Measurements from ENCODE around the gene COMT. TPM values are rescaled to one million over a fixed set of nuclear protein-coding genes. Genes with fewer than 3 reads are reported as not detected.
"Not testable (repeated sequence)": the region's sequence is repeated elsewhere in the genome, so short reads cannot be mapped to it uniquely, and the experiment has no call there.

The COMT gene
- total RNA-seq, 1 experiment from 2014 or later: 72.0 TPM

GRCh38 chr22:19929586-19930550 is 11.7 kb upstream of the COMT start:
- Histone ChIP-seq H3K27me3 (ENCODE audit: low read length) (no peaks in the 10 kb centered on the region), H3K4me1 (ENCODE audit: low read length) (no peaks in the 10 kb centered on the region), H3K9me2 (replicated peaks; ENCODE audit: insufficient read depth, low read length) (no peaks in the 10 kb centered on the region), H3K4me3 (ENCODE audit: low read length) (no peak overlapping the region), H3K9ac (ENCODE audit: low read length) (no peak overlapping the region), H3K9me3 (ENCODE audit: low read length) (no peaks in the 10 kb centered on the region), H3K27ac (ENCODE audit: low read length) (no peak overlapping the region), H3K36me3 (ENCODE audit: insufficient read depth, low read length) (no peaks in the 10 kb centered on the region), H3K79me2 (ENCODE audit: low read length) (no peaks in the 10 kb centered on the region), H4K20me1 (ENCODE audit: insufficient read depth, low read depth, low read length) (no peaks in the 10 kb centered on the region), H3K4me2 (ENCODE audit: low read depth, low read length, poor library complexity, severe bottlenecking) (no peak overlapping the region), H2AFZ (ENCODE audit: low read length) (no peak overlapping the region)
- no peak for DNase-seq

GRCh38 chr22:19930551-19931486 is 10.8 kb upstream of the COMT start:
- Histone ChIP-seq H4K20me1 (ENCODE audit: insufficient read depth, low read depth, low read length) (no peaks in the 10 kb centered on the region), H3K4me2 (ENCODE audit: low read depth, low read length, poor library complexity, severe bottlenecking) (no peak overlapping the region), H3K4me3 (ENCODE audit: low read length) (no peak overlapping the region), H3K9me2 (replicated peaks; ENCODE audit: insufficient read depth, low read length) (no peaks in the 10 kb centered on the region), H3K9me3 (ENCODE audit: low read length) (no peaks in the 10 kb centered on the region), H3K79me2 (ENCODE audit: low read length) (no peaks in the 10 kb centered on the region), H3K27ac (ENCODE audit: low read length) (no peak overlapping the region), H2AFZ (ENCODE audit: low read length) (no peak overlapping the region), H3K4me1 (ENCODE audit: low read length) (no peaks in the 10 kb centered on the region), H3K27me3 (ENCODE audit: low read length) (no peaks in the 10 kb centered on the region), H3K36me3 (ENCODE audit: insufficient read depth, low read length) (no peaks in the 10 kb centered on the region), H3K9ac (ENCODE audit: low read length) (no peak overlapping the region)
- DNase-seq: no peak

- H3K9me2 ChIP-seq (replicated peaks; ENCODE audit: insufficient read depth, low read length): no peaks in the 10 kb centered on the region
- no peaks in the 10 kb centered on the region for H3K79me2 ChIP-seq (ENCODE audit: low read length)
- no peak overlapping the region for H3K4me2 ChIP-seq (ENCODE audit: low read depth, low read length, poor library complexity, severe bottlenecking)
- no peak overlapping the region for H3K27ac ChIP-seq (ENCODE audit: low read length)
- no peaks in the 10 kb centered on the region for H3K9me3 ChIP-seq (ENCODE audit: low read length)
- no peaks in the 10 kb centered on the region for H3K27me3 ChIP-seq (ENCODE audit: low read length)
- no peak overlapping the region for H3K9ac ChIP-seq (ENCODE audit: low read length)
- no peaks in the 10 kb centered on the region for H4K20me1 ChIP-seq (ENCODE audit: insufficient read depth, low read depth, low read length)
- DNase-seq: no peak
- no peak overlapping the region for H2AFZ ChIP-seq (ENCODE audit: low read length)
- H3K4me3 ChIP-seq (ENCODE audit: low read length): no peak overlapping the region
- no peaks in the 10 kb centered on the region for H3K4me1 ChIP-seq (ENCODE audit: low read length)
- 0 out of 2 replicates have a peak, but pooled peaks cover under 1% of the 10 kb centered on the region for H3K36me3 ChIP-seq (ENCODE audit: insufficient read depth, low read length)
These were observed 10.1 kb upstream of the COMT start for GRCh38 chr22:19931514-19931913.

DNA sequence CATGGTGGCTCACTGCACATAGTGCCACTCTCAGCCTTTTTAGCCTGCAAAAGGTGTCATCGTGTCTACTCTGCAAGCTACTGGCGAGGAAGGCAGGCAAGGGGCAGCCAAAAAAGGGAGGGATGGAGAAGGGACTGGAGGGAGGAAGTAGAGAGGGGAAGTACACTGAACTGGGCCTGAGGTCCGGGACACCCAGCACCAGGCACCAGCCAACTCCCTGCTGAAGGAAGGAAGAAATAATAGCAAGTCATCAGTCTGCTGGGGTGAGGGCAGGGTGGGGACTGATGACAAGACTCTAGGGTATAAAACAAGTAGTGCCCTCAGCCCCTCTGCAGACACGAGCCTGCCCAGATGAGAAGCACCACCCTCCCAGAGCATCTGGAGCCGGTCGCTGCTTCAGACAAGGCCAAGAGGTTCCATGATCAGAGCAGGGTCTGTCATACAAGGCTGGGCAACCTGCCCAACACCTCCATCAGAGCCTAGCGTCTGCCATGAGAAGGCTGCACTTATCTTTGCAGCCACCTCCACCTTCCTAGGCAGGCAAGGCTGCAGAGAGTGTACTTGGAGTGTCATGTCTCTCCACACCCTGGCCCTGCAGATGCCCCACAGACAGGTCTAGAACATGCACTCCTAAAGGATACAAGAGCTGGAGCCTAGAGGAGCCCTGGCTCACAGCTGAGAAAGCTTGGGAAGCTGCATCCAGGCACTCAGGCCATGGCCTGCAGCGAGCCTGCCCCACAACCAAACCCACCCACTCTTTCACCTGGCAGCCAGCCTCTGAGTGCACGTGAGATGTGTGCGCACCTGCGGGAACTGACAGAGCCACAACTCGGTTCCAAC is 9.0 kb upstream of the COMT start:
- Histone ChIP-seq H3K79me2 (ENCODE audit: low read length) (no peaks in the 10 kb centered on the region), H3K4me3 (ENCODE audit: low read length) (no peak overlapping the region), H3K4me1 (ENCODE audit: low read length) (no peaks in the 10 kb centered on the region), H2AFZ (ENCODE audit: low read length) (no peak overlapping the region), H3K36me3 (ENCODE audit: insufficient read depth, low read length) (0 out of 2 replicates have a peak, but pooled peaks cover 5% of the 10 kb centered on the region), H3K9ac (ENCODE audit: low read length) (no peak overlapping the region), H3K27ac (ENCODE audit: low read length) (no peak overlapping the region), H3K9me2 (replicated peaks; ENCODE audit: insufficient read depth, low read length) (no peaks in the 10 kb centered on the region), H3K27me3 (ENCODE audit: low read length) (no peaks in the 10 kb centered on the region), H3K9me3 (ENCODE audit: low read length) (no peaks in the 10 kb centered on the region), H3K4me2 (ENCODE audit: low read depth, low read length, poor library complexity, severe bottlenecking) (no peak overlapping the region), H4K20me1 (ENCODE audit: insufficient read depth, low read depth, low read length) (no peaks in the 10 kb centered on the region)
- no peak for DNase-seq

DNA sequence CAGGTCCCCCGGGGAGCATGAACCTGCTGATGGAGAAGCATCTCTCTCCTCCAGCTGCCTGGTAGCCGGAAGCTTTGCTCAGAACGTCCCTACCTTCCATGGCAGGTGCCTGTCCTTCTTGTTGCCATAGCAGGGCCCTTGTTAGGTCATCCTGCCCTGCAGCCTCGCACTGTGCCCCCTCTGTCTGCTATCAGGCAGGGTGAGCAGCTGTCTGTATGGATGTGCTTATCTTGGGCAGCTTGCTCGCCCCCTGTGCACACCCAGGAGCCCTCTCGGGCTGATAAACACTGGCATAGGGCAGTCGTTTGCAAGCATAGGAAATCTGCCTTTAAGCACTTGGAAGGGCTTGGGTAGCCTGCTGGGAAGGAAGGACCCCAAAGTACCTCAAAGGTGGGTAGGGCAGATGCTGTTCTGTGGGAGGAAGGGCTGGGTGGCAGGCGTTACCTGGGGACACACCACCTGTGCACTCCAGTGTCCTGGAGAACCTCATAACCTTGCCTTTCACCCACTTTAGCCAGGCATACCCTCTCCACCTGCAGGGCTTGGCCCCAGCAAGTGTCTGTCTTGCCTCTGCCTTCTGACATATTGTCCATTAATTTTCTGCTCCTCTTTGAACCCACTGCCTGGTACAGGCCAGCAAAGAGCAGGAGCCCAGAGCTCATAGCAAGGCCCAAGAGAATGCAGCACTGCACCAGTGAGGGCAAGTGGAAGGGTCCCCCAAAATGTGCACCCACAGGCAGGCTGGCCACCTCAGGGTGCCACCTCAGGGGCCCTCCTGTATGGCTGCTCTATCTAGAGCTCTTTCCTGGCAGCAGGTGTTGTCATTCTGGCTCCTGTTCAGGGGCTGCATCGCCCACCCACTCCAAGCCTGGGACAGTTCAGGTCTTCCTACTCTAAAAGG is 8.0 kb upstream of the COMT start:
- no peak overlapping the region for H3K9ac ChIP-seq (ENCODE audit: low read length)
- no peaks in the 10 kb centered on the region for H3K9me2 ChIP-seq (replicated peaks; ENCODE audit: insufficient read depth, low read length)
- no peaks in the 10 kb centered on the region for H3K27me3 ChIP-seq (ENCODE audit: low read length)
- H3K36me3 ChIP-seq (ENCODE audit: insufficient read depth, low read length): 0 out of 2 replicates have a peak, but pooled peaks cover 5% of the 10 kb centered on the region
- DNase-seq: no peak
- H3K79me2 ChIP-seq (ENCODE audit: low read length): no peaks in the 10 kb centered on the region
- no peaks in the 10 kb centered on the region for H3K4me1 ChIP-seq (ENCODE audit: low read length)
- no peaks in the 10 kb centered on the region for H4K20me1 ChIP-seq (ENCODE audit: insufficient read depth, low read depth, low read length)
- no peak overlapping the region for H3K4me3 ChIP-seq (ENCODE audit: low read length)
- H3K27ac ChIP-seq (ENCODE audit: low read length): no peak overlapping the region
- H3K9me3 ChIP-seq (ENCODE audit: low read length): no peaks in the 10 kb centered on the region
- H2AFZ ChIP-seq (ENCODE audit: low read length): no peak overlapping the region
- H3K4me2 ChIP-seq (ENCODE audit: low read depth, low read length, poor library complexity, severe bottlenecking): no peak overlapping the region

DNA sequence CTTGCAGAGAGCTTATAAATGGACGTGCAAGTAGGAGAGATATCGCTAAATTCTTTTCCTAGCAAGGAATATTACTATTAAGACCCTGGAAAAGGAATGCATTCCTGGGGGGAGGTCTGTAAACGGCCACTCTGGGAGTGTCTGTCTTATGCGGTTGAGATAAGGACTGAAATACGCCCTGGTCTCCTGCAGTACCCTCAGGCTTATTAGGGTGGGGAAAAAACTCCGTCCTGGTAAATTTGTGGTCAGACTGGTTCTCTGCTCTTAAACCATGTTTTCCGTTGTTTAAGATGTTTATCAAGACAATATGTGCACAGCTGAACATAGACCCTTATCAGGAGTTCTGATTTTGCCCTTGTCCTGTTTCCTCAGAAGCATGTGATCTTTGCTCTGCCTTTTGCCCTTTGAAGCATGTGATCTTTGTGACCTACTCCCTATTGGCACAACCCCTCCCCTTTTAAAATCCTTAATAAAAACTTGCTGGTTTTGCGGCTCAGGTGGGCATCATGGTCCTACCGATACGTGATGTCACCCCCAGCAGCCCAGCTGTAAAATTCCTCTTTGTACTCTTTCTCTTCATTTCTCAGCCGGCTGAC is 6.4 kb upstream of the COMT start:
- not testable (repeated sequence) for H3K79me2 ChIP-seq (ENCODE audit: low read length); H3K9me2 ChIP-seq (replicated peaks; ENCODE audit: insufficient read depth, low read length); H3K9ac ChIP-seq (ENCODE audit: low read length); H3K4me3 ChIP-seq (ENCODE audit: low read length); H3K4me2 ChIP-seq (ENCODE audit: low read depth, low read length, poor library complexity, severe bottlenecking); H4K20me1 ChIP-seq (ENCODE audit: insufficient read depth, low read depth, low read length); DNase-seq; H2AFZ ChIP-seq (ENCODE audit: low read length); H3K27me3 ChIP-seq (ENCODE audit: low read length); H3K27ac ChIP-seq (ENCODE audit: low read length); H3K4me1 ChIP-seq (ENCODE audit: low read length); H3K36me3 ChIP-seq (ENCODE audit: insufficient read depth, low read length); H3K9me3 ChIP-seq (ENCODE audit: low read length)

DNA sequence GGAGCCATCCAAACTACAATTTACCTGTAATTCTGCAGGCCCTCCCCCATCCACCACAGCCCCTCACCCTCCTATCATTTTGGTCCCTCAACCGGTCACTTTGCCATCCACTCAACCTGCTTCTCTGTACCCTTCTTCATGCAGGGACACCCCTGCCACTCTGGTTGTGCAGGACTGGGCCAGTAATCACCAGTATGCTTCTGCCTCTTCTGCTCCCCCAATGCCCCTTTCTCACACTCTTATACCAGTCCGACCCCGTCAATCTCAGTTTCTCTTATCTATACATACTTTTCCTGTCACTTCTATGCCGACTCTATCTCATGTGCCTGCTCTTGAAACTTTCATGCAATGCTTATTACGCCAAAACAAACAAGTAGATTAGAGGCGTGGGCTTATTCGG is 5.1 kb upstream of the COMT start:
- 0 out of 2 replicates have a peak, but pooled peaks cover 5% of the 10 kb centered on the region for H3K36me3 ChIP-seq (ENCODE audit: insufficient read depth, low read length)
- no peaks in the 10 kb centered on the region for H3K9me2 ChIP-seq (replicated peaks; ENCODE audit: insufficient read depth, low read length)
- H3K27me3 ChIP-seq (ENCODE audit: low read length): no peaks in the 10 kb centered on the region
- H3K27ac ChIP-seq (ENCODE audit: low read length): no peak overlapping the region
- no peak overlapping the region for H3K9ac ChIP-seq (ENCODE audit: low read length)
- H4K20me1 ChIP-seq (ENCODE audit: insufficient read depth, low read depth, low read length): no peaks in the 10 kb centered on the region
- H3K79me2 ChIP-seq (ENCODE audit: low read length): peaks cover 14% of the 10 kb centered on the region
- DNase-seq: no peak
- H3K9me3 ChIP-seq (ENCODE audit: low read length): no peaks in the 10 kb centered on the region
- H3K4me3 ChIP-seq (ENCODE audit: low read length): no peak overlapping the region
- no peak overlapping the region for H2AFZ ChIP-seq (ENCODE audit: low read length)
- H3K4me1 ChIP-seq (ENCODE audit: low read length): peaks cover 10% of the 10 kb centered on the region
- H3K4me2 ChIP-seq (ENCODE audit: low read depth, low read length, poor library complexity, severe bottlenecking): no peak overlapping the region

All from Karpas-422 (cell line).